ENCODE measurements around the gene PRMT5.

- no peak for TF ChIP-seq NFIC (IDR thresholded peaks at IDR 0.05)
- TF ChIP-seq REST (IDR thresholded peaks at IDR 0.05; ENCODE audit: low read depth) = no peak
- no peak for TF ChIP-seq RAD21 (IDR thresholded peaks at IDR 0.05; ENCODE audit: low read depth)
- TF ChIP-seq EP300 (IDR thresholded peaks at IDR 0.05; ENCODE audit: borderline replicate concordance) = no peak
- no peak for TF ChIP-seq ZBTB7A (IDR thresholded peaks at IDR 0.05; ENCODE audit: low read depth)
Measured at GRCh38 chr14:22882064-22882463, 47.1 kb downstream of the PRMT5 start.
